GM12878 (cell line): ENCODE measurements around the gene TNFSF11. TPM values are rescaled to one million over a fixed set of nuclear protein-coding genes. Genes with fewer than 3 reads are reported as not detected.
A peak's percentile ranks its signal among the peaks of the same experiment; 100 is the strongest.

Experiments
- ATAC-seq: fragments of 200-7000 bp; cut with Tn5 transposase; 3 replicates; pipeline ENCODE4 v1.9.1; 2020; ENCODE audit warnings: mild to moderate bottlenecking, moderate library complexity
- BruUV-seq: library from RNA; stranded (reverse); fragments of 400-500 nt; replicated peaks from 2 replicates; lab custom pipeline; 2021; lab: Mats Ljungman, UMichigan
- CTCF ChIA-PET: fragments of 300-600 bp; sonication (Branson Sonifier 250); formaldehyde crosslinking; extraction: SDS; loops from one replicate; lab custom pipeline; 2021; ENCODE audit warnings: inconsistent platforms; lab: Yijun Ruan, JAX
- POLR2A ChIA-PET: fragments of 350-600 bp; formaldehyde crosslinking; extraction: SDS; loops from one replicate; lab custom pipeline; 2021; ENCODE audit warnings: inconsistent platforms; lab: Charles Lee
- RAD21 ChIA-PET: fragments of 300-600 bp; sonication (Branson Sonifier 250); formaldehyde crosslinking; loops from one replicate; lab custom pipeline; 2023; ENCODE audit warnings: antibody characterized with exemption; ENCODE audit not compliant: unreplicated experiment; lab: Charles Lee
- SMC1A ChIA-PET: fragments of 300-600 bp; sonication (Branson Sonifier 250); formaldehyde crosslinking; loops from one replicate; lab custom pipeline; 2023; ENCODE audit not compliant: unreplicated experiment, uncharacterized antibody; lab: Charles Lee
- DNase-seq: peaks from one replicate; pipeline ENCODE4 v3.0.0-alpha.2; 2011; ENCODE audit warnings: low read depth, low spot score
- FAIRE-seq: peaks from 3 replicates; lab custom pipeline; 2011; peaks lifted over from hg19 to GRCh38; lab: Jason Lieb, UNC
- H2AFZ ChIP-seq: 2 replicates; pipeline ENCODE4 v1.6.0; 2011; ENCODE audit warnings: low read depth, low read length, control low read depth; ENCODE audit not compliant: control insufficient read depth
- H3K27ac ChIP-seq: 2 replicates; pipeline ENCODE4 v1.5.1; 2011; ENCODE audit warnings: control low read depth; ENCODE audit not compliant: control insufficient read depth, insufficient read depth
- H3K27me3 ChIP-seq, 2 experiments: replicated peaks in 1 of 2; 2 replicates each; pipeline versions ENCODE4 v1.6.0 to v1.6.1; 2011; ENCODE audit warnings: low read length in 1 of 2; ENCODE audit not compliant: control insufficient read depth in 2 of 2, insufficient read depth in 2 of 2
- H3K36me3 ChIP-seq, 2 experiments: 2 replicates each; pipeline ENCODE4 v1.5.1; 2011; ENCODE audit warnings: low read length in 1 of 2; ENCODE audit not compliant: control insufficient read depth in 2 of 2, insufficient read depth in 2 of 2
- H3K4me1 ChIP-seq: 2 replicates; pipeline ENCODE4 v1.6.1; 2011; ENCODE audit warnings: mild to moderate bottlenecking, low read length, moderate library complexity, mixed read lengths; ENCODE audit not compliant: control insufficient read depth, insufficient read depth
- H3K4me2 ChIP-seq: 2 replicates; pipeline ENCODE4 v1.6.0; 2011; ENCODE audit warnings: control low read depth; ENCODE audit not compliant: control insufficient read depth, insufficient read depth
- H3K4me3 ChIP-seq: fragments of 200-600 bp; sonication (generic); 2 replicates; pipeline ENCODE4 v1.5.1; 2016
- H3K79me2 ChIP-seq: 2 replicates; pipeline ENCODE4 v1.6.0; 2011; ENCODE audit warnings: low read length; ENCODE audit not compliant: control insufficient read depth, insufficient read depth
- H3K9ac ChIP-seq: 2 replicates; pipeline ENCODE4 v1.8.0; 2011; ENCODE audit warnings: low read length, control low read depth, mixed read lengths; ENCODE audit not compliant: control insufficient read depth, insufficient read depth
- H3K9me3 ChIP-seq: replicated peaks from 3 replicates; pipeline ENCODE4 v1.5.1; 2011; ENCODE audit warnings: mild to moderate bottlenecking, low read length; ENCODE audit not compliant: control insufficient read depth, insufficient read depth
- H4K20me1 ChIP-seq: 2 replicates; pipeline ENCODE4 v1.6.0; 2011; ENCODE audit not compliant: control insufficient read depth, insufficient read depth
- BRCA1 ChIP-seq: IDR thresholded peaks from 2 replicates; pipeline ENCODE4 v1.6.1; 2011; ENCODE audit warnings: low read depth, low read length, improper control_type of control experiment
- CEBPB ChIP-seq, 2 experiments: fragments of 150-350 bp in 1 of 2; IDR thresholded peaks; 2 replicates each; pipeline ENCODE4 v1.6.1; 2012 to 2014; ENCODE audit warnings: low read depth in 2 of 2, low read length in 2 of 2, borderline replicate concordance in 1 of 2, inconsistent platforms in 1 of 2
- CEBPZ ChIP-seq: fragments of 150-350 bp; IDR thresholded peaks from 2 replicates; pipeline ENCODE4 v1.6.1; 2016; ENCODE audit warnings: low read depth, low read length
- HCFC1 ChIP-seq: fragments of 150-350 bp; IDR thresholded peaks from 2 replicates; pipeline ENCODE4 v1.6.1; 2014; ENCODE audit warnings: low read length
- NKRF ChIP-seq: fragments of 450-650 bp; conservative IDR thresholded peaks from 2 replicates; pipeline ENCODE4 v1.6.1; 2017; ENCODE audit warnings: mild to moderate bottlenecking, moderate library complexity
- PAX5 ChIP-seq: IDR thresholded peaks from 2 replicates; pipeline ENCODE4 v1.6.1; 2011; ENCODE audit warnings: low read depth, low read length, borderline replicate concordance
- RAD51 ChIP-seq: fragments of 450-650 bp; IDR thresholded peaks from 2 replicates; pipeline ENCODE4 v1.6.1; 2016; ENCODE audit warnings: moderate library complexity, mild to moderate bottlenecking, inconsistent platforms
- ZBTB40 ChIP-seq: fragments of 450-650 bp; IDR thresholded peaks from 2 replicates; pipeline ENCODE4 v1.6.1; 2016; ENCODE audit warnings: mild to moderate bottlenecking, moderate library complexity, borderline replicate concordance
- ZNF24 ChIP-seq: fragments of 450-650 bp; IDR thresholded peaks from 2 replicates; pipeline ENCODE4 v1.6.1; 2017; ENCODE audit warnings: antibody characterized with exemption, mild to moderate bottlenecking
- WGBS: methylation state at CpG from one replicate; pipeline ENCODE4 v1.1.6; 2016; ENCODE audit warnings: low lambda C conversion rate; ENCODE audit not compliant: insufficient replicate concordance, insufficient coverage; ENCODE audit errors: missing lambda C conversion rate; 5-methylcytosine and 5-hydroxymethylcytosine counted together
- in situ Hi-C: fragments of 300-500 bp; cut with MboI; formaldehyde crosslinking; loops from 9 replicates; pipeline ENCODE4 v1.14.3; 2018; ENCODE audit warnings: mixed read lengths
- intact Hi-C: fragments of 100-400 bp; cut with micrococcal nuclease; formaldehyde crosslinking; loops from one replicate; pipeline ENCODE4 v1.14.2; 2022; ENCODE audit not compliant: unreplicated experiment
- polyA plus RNA-seq, 11 experiments: library from polyadenylated mRNA; depleted of rRNA in 4 of 11; unstranded in 6 of 11; stranded (reverse) in 5 of 11; fragments of >200 nt; fragmentation: Nextera tagmentation in 4 of 11; fragmentation: Illumina TruSeq in 1 of 11; extraction: Ambion mirVana in 4 of 11; extraction: Trizol in 1 of 11; gene quantifications; 1 replicate in 1 of 11; 2 replicates in 10 of 11; pipeline versions ENCODE4 v1.2.1 to v1.2.3, GENCODE V29; 2011 to 2016; ENCODE audit warnings: inconsistent platforms in 2 of 11, missing spikeins in 2 of 11, low read depth in 1 of 11
- total RNA-seq, 4 experiments: library from RNA; depleted of rRNA in 3 of 4; stranded (reverse); fragments of >200 nt in 3 of 4; fragmentation: Illumina TruSeq in 1 of 4; extraction: Trizol in 1 of 4; gene quantifications; 2 replicates each; pipeline versions ENCODE4 v1.2.1 to v1.2.3, GENCODE V29; 2013 to 2021
- TF ChIP-seq, protein P1 (sequence below): IDR thresholded peaks from 2 replicates; pipeline ENCODE4 v1.6.1; 2012; ENCODE audit warnings: mild to moderate bottlenecking, low read depth, low read length

TNFSF11 gene
- total and polyA plus RNA-seq, 10 of the 15 experiments (the other 5 are each of a cell fraction or from before 2014, with no cell fraction given) = 0.86 to 14.8 (median 10.0) TPM

DNA sequence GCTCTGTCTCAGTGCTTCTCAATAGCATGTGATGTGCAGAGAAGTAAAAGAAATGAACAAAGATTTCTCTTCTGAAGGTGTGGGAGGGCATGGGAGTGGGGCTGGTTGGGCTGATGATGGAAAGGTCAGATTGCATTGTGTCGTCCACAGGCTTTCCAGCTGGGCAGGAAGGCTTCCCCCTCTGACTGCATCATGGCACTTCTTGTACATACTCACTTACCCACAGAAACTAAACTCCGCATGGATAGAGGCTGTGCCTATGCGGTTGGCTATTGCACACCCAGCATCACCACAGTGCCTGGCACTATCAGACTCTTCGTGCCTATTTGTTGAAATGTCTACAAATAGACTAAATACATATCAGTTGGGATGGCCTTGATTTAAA is 24.4 kb upstream of the TNFSF11 start:
- H3K4me1 ChIP-seq = peaks cover 27% of the 10 kb centered on the region
- peak overlapping the region; percentile 33 for H3K4me3 ChIP-seq
- intact Hi-C loops = loop anchor here (2.0 kb wide), 2 partner anchors 25 to 137 kb away; no protein-coding TSS in a partner anchor
- H3K4me2 ChIP-seq = peak overlapping the region; percentile 39
- H3K9ac ChIP-seq = peak overlapping the region; percentile 3
- ChIA-PET POLR2A (interaction anchor here (1.3 kb wide), 1 partner anchor 154 kb away, joined by 3 read pairs; no protein-coding TSS in a partner anchor), SMC1A (interaction anchor here (0.7 to 2.7 kb wide), 5 partner anchors 17 to 169 kb away, joined by 3 to 16 read pairs (median 3); no protein-coding TSS in a partner anchor), RAD21 (interaction anchor here (1.2 kb wide), 1 partner anchor 143 kb away, joined by 3 read pairs; no protein-coding TSS in a partner anchor), CTCF (interaction anchor here (1.0 to 1.2 kb wide), 2 partner anchors 46 to 172 kb away, joined by 3 read pairs; no protein-coding TSS in a partner anchor)
- no peaks in the 10 kb centered on the region for H3K27me3 ChIP-seq
- H3K79me2 ChIP-seq = no peaks in the 10 kb centered on the region
- ATAC-seq = peak; percentile 69
- no peak for DNase-seq
- H4K20me1 ChIP-seq = no peaks in the 10 kb centered on the region
- peak; percentile 49 for FAIRE-seq
- no peak overlapping the region for H2AFZ ChIP-seq
- no TSS peak for BruUV-seq
- in situ Hi-C loops = no loop called here
- H3K36me3 ChIP-seq = no peaks in the 10 kb centered on the region
- no peaks in the 10 kb centered on the region; the same call in 2 of the 3 replicates for H3K9me3 ChIP-seq
- H3K27ac ChIP-seq = peak overlapping the region; percentile 29
- WGBS = 21% methylated on average over 4 of the region's 4 CpGs
- TF ChIP-seq RAD51 (no peak), PAX5 (0 out of 2 replicates have a peak, but pooled peaks have one; percentile 29), ZNF24 (no peak), HCFC1 (no peak), CEBPZ (no peak), NKRF (no peak), CEBPB (IDR thresholded peaks at IDR 0.05; ENCODE audit: borderline replicate concordance in 1 of 2, low read depth in 2 of 2, low read length in 2 of 2) (no peak), ZBTB40 (no peak), BRCA1 (no peak)
- TF ChIP-seq, protein P1, sequence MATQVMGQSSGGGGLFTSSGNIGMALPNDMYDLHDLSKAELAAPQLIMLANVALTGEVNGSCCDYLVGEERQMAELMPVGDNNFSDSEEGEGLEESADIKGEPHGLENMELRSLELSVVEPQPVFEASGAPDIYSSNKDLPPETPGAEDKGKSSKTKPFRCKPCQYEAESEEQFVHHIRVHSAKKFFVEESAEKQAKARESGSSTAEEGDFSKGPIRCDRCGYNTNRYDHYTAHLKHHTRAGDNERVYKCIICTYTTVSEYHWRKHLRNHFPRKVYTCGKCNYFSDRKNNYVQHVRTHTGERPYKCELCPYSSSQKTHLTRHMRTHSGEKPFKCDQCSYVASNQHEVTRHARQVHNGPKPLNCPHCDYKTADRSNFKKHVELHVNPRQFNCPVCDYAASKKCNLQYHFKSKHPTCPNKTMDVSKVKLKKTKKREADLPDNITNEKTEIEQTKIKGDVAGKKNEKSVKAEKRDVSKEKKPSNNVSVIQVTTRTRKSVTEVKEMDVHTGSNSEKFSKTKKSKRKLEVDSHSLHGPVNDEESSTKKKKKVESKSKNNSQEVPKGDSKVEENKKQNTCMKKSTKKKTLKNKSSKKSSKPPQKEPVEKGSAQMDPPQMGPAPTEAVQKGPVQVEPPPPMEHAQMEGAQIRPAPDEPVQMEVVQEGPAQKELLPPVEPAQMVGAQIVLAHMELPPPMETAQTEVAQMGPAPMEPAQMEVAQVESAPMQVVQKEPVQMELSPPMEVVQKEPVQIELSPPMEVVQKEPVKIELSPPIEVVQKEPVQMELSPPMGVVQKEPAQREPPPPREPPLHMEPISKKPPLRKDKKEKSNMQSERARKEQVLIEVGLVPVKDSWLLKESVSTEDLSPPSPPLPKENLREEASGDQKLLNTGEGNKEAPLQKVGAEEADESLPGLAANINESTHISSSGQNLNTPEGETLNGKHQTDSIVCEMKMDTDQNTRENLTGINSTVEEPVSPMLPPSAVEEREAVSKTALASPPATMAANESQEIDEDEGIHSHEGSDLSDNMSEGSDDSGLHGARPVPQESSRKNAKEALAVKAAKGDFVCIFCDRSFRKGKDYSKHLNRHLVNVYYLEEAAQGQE = no peak
